OCI-LY1 (cell line): ENCODE data around the gene SDK1.

Source experiments
- EZH2 ChIP-seq: fragments of 200-600 bp; sonication (generic), shearing (Covaris generic); IDR thresholded peaks from 2 replicates; pipeline ENCODE4 v1.8.0; 2017; ENCODE audit warnings: borderline replicate concordance, mixed run types, mild to moderate bottlenecking, antibody characterized with exemption, low read length, moderate library complexity, mixed read lengths
- TF ChIP-seq, protein P1 (sequence below): fragments of 200-600 bp; sonication (generic), shearing (Covaris generic); IDR thresholded peaks from 2 replicates; pipeline ENCODE4 v1.5.1; 2017; ENCODE audit warnings: mild to moderate bottlenecking, antibody characterized with exemption, low read length, moderate library complexity, mixed read lengths

DNA sequence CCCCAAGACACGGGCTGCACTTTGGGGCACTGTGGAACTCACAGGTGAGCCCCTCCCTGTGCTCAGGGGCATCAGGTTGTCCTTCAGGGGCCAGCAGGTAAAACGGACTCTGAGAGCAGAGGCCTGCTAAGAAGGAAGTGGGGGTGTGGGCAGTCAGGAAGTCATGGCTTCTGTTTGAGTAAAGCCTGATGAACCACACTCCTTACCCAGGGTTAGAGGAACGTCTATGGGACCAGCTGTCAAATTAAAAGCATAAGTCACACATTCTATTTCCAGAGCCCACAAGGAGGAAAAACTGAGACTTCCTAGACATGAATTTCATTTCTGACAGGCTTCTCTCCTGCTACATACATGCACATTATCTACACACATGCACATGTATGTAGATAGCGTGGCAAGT is 616.4 kb downstream of the SDK1 start:
- TF ChIP-seq, protein P1, sequence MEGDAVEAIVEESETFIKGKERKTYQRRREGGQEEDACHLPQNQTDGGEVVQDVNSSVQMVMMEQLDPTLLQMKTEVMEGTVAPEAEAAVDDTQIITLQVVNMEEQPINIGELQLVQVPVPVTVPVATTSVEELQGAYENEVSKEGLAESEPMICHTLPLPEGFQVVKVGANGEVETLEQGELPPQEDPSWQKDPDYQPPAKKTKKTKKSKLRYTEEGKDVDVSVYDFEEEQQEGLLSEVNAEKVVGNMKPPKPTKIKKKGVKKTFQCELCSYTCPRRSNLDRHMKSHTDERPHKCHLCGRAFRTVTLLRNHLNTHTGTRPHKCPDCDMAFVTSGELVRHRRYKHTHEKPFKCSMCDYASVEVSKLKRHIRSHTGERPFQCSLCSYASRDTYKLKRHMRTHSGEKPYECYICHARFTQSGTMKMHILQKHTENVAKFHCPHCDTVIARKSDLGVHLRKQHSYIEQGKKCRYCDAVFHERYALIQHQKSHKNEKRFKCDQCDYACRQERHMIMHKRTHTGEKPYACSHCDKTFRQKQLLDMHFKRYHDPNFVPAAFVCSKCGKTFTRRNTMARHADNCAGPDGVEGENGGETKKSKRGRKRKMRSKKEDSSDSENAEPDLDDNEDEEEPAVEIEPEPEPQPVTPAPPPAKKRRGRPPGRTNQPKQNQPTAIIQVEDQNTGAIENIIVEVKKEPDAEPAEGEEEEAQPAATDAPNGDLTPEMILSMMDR: no peak
- no peak for TF ChIP-seq EZH2
